T47D (cell line): ENCODE data around the gene PHACTR3.
A peak's percentile ranks its signal among the peaks of the same experiment; 100 is the strongest.
"Not testable (repeated sequence)": the region's sequence is repeated elsewhere in the genome, so short reads cannot be mapped to it uniquely, and the experiment has no call there.

Experiments
- DNase-seq, 2 experiments: peaks; one replicate each; pipeline versions ENCODE4 v3.0.0 to v3.0.0-alpha.2; 2011 to 2012; ENCODE audit warnings: low read depth in 1 of 2, low spot score in 1 of 2
- JUND ChIP-seq: IDR thresholded peaks from 2 replicates; pipeline ENCODE4 v1.6.1; 2012; ENCODE audit warnings: low read depth
- in situ Hi-C: cut with HindIII; loops from 2 replicates; pipeline ENCODE4 v1.10.0; 2016; ENCODE audit warnings: low sequenced_read_pairs, low pct_unique_long_range_greater_than_20kb

The PHACTR3 gene

GRCh38 chr20:59603781-59604541, at the start of gene PHACTR3:
TSS of gene PHACTR3 (plus strand) at chr20:59604540. CDS start at chr20:59605015, 475 bp downstream.
- in situ Hi-C loops = no loop called here
- TF ChIP-seq JUND = no peak
- no peak for DNase-seq

DNA sequence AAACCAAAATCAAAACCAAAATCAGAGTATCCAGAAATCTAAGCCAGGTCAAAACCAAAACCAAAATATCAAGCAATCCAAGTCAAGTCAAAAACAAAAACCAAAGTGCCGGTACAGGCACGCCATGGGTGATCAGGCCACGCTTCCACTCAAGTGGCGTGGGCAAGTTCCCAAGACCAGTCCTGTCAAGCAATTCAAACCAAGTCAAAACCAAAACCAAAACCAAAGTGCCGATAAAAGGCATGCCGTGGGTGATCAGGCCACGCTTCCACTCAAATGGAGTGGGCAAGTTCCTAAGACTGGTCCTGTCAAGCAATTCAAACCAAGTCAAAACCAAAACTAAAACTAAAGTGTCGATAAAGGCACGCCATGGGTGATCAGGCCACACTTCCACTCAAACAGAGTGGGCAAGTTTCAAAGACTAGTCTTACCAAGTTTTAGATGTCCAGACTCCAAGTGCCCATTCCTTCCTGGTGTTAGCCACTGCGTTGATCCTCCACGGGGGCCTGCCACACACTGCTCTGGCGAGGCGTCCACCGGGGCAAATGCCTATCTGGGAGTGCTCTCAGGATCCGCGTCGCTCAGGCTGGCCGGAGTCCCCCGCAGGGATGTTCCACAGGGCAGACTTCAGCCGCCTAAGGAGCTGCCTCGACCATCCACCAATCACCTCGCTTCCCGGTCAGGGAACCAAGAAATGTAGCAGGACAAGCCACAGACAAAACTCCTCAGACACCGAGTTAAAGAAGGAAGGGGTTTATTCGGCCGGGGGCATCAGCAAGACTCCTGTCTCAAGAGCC, 46.4 kb upstream of the PHACTR3 start:
- in situ Hi-C loops, DNase-seq: not testable (repeated sequence)

DNA sequence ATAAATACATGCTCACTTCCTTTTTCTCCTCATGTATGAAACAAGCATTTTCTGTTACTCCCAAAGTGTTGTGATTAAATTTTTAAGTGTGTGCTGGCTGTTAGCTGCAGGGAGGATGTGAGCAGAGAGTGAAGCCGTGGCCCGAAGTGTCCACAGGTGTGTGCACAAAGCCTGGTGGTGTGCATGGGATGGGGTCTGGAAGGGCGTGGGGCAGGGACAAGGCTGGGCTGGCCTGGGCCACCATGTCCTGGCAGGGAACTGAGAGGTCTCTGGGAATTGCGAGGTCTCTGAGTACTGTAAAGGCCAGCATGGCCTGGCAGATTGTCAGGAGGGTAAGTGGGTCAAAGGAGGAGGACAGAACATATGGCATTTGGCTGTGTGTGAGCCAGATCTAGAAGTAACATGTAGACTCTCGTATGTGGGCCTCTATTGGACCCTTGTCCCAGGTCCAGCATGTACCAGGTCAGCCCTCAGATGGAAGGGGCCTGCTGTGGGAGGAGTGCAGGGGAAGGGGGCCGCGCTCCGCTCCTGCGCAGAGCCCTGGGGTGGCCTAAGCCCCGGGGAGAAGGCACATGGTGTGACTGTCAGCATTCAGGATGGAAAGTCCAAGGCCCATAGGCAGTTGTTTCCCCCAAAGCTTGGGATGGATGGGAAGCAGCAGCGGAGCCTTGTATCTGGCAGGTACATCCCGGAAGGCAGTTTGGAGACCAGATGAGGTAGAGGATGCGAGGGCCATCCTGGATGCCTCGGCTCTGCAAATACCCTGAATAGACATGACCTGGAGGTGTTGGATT, 45.1 kb upstream of the PHACTR3 start:
- no peak for TF ChIP-seq JUND
- in situ Hi-C loops = no loop called here
- DNase-seq = no peak

GRCh38 chr20:59559863-59560262, 44.5 kb upstream of the PHACTR3 start:
- DNase-seq = no peak
- in situ Hi-C loops = no loop called here
- no peak for TF ChIP-seq JUND

DNA sequence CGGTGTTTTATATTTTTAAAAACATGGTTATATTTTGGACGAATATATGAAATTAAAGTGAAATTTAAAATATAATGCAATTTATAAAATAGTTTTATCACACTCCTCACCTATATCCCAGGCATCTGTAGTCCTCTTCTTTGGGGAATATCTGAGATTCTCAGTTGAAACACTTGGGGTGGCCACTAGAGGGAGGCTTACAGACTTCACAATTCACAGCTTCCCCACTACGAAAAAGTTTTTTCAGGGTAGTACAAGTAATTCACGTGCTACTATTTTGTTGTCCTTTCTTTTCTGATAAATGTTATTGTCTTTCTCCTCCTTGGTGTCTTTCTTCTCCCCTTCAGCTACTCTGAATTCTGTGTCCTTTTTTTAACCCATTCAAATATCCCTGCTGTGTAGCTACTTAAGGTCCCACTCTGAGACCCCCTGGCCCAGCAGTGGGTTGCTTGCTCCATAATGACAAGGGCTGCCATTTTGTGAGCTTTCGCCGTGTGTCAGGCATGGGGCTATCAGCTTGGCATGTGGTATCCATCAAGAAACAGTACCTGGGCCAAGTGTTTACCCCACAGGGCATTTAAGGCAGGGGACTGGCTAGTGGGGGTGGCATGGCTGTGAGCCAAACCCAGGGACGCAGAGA, 43.6 kb upstream of the PHACTR3 start:
- peak in 1 of 2 experiments; percentile 62 for DNase-seq
- no peak for TF ChIP-seq JUND
- in situ Hi-C loops = no loop called here

DNA sequence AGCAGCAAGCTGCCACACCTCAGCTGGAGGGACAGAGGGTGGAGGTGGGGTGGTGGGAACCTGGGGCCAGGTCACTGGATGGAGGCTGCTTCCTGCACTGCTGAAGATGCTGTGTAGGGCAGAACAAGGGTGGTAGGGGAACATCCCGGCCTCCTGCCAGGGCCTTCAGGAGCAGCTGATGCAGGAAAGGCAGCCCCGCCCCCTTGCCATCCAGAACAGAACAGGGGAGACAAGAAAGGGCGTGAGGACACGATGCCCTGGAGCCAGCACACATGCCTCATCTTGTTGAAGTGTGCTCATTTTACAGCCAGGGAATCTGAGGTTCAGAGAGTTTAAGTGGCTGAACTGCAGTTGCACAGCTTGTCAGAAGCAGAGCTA, 43.1 kb upstream of the PHACTR3 start:
- DNase-seq = no peak
- no peak for TF ChIP-seq JUND
- in situ Hi-C loops = no loop called here

GRCh38 chr20:59561614-59562277, 42.6 kb upstream of the PHACTR3 start:
- no peak for DNase-seq
- in situ Hi-C loops = no loop called here
- no peak for TF ChIP-seq JUND

DNA sequence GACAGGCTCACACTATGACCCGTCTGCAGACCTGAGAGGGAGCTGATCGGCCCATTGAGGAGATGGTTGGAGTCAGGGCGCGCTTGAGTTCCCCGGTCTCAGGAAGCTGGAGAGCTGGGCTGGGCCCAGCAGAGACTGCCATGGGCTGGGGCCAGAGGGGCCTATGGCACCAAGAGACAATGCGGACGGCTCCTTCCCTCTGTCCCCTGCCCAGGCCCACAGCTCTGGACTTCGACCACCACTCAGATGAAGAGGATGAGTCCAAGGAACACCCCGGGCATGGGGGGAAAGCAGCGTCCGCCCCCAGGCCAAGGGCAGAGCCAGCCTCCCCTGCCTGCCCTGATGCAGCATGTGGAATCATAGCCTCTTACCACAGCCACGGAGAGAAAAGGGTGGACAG, 40.2 kb upstream of the PHACTR3 start:
- in situ Hi-C loops = no loop called here
- no peak for TF ChIP-seq JUND
- DNase-seq = no peak

DNA sequence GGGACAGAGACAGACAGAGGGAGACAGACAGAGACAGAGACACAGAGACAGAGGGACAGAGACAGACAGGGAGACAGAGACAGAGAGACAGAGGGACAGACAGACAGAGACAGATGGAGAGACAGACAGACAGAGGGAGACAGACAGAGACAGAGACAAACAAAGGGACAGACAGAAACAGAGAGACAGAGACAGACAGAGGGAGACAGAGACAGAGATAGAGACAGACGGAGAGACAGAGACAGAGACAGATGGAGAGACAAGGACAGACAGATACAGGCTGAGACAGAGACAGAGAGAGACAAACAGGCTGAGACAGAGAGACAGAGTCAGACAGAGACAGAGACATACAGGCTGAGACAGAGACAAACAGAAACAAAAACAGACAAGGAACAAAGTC, 39.4 kb upstream of the PHACTR3 start:
- DNase-seq = no peak
- TF ChIP-seq JUND = no peak
- in situ Hi-C loops = no loop called here

- in situ Hi-C loops = no loop called here
- TF ChIP-seq JUND = no peak
- DNase-seq = no peak
These were observed 38.4 kb upstream of the PHACTR3 start for GRCh38 chr20:59565768-59566461.

- in situ Hi-C loops = no loop called here
- TF ChIP-seq JUND = no peak
- no peak for DNase-seq
These were observed 37.5 kb upstream of the PHACTR3 start for GRCh38 chr20:59566631-59567524.
